ENCODE data around the gene BCL2L14.
A peak's percentile ranks its signal among the peaks of the same experiment; 100 is the strongest.
"Not testable (repeated sequence)": the region's sequence is repeated elsewhere in the genome, so short reads cannot be mapped to it uniquely, and the experiment has no call there.

BCL2L14 gene

DNA sequence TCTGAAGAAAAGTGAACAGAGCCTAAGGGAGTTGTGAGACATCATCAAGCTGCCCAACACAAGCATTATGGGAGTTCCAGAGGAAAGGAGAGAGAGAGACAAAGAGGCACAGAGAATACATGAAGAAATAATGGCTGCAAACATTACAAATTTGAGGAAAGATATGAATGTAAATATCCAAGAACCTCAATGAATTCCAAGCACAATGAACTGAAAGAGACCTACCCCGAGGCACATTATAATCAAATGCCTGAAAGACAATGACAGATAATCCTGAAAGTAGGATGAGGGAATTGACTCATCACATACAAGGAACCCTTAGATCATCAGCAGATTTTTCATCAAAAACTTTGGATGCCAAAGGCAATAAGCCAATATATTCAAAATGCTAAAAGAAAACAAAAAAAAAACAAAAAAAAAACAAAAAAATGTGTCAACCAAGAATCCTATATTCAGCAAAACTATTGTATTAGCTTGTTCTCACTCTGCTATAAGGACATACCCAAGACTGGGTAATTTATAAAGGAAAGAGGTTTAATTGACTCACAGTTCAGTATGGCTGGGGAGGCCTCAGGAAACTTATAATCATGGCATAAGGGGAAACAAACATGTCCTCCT is 37.8 kb downstream of the BCL2L14 start:
- no peak for DNase-seq (ENCODE audit: low read depth in 2 of 2)

DNA sequence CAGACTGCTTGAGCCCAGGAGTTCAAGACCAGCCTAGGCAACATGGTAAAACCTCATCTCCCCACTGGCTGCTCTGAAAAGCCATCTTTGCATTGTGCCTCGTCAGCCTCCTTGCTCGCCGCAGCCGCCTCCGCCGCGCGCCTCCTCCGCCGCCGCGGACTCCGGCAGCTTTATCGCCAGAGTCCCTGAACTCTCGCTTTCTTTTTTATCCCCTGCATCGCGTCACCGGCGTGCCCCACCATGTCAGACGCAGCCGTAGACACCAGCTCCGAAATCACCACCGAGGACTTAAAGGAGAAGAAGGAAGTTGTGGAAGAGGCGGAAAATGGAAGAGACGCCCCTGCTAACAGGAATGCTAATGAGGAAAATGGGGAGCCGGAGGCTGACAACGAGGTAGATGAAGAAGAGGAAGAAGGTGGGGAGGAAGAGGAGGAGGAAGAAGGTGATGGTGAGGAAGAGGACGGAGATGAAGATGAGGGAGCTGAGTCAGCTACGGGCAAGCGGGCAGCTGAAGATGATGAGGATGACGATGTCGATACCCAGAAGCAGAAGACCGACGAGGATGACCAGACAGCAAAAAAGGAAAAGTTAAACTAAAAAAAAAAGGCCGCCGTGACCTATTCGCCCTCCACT is 40.3 kb downstream of the BCL2L14 start:
- DNase-seq (ENCODE audit: low read depth in 2 of 2): peak in 1 of 2 donors; percentile 2

DNA sequence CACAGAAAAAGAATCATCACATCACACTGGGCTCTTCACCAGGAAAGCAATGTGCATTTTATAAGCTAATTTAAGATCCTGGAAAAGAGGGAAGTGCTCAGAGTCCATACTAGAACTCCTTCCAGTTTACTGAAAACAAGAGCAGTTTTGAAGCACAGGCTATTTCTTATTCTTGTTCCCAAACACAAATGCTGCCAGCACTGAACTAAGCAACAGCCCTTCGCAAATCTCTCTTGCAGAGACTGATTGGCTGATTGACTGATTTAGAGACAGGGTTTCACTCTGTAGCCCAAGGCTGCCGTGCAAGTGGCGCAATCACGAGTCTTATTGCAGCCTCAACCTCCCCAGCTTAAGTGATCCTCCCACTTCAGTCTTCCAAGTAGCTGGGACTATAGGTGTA is 44.8 kb downstream of the BCL2L14 start:
- no peak for DNase-seq (ENCODE audit: low read depth in 2 of 2)

DNA sequence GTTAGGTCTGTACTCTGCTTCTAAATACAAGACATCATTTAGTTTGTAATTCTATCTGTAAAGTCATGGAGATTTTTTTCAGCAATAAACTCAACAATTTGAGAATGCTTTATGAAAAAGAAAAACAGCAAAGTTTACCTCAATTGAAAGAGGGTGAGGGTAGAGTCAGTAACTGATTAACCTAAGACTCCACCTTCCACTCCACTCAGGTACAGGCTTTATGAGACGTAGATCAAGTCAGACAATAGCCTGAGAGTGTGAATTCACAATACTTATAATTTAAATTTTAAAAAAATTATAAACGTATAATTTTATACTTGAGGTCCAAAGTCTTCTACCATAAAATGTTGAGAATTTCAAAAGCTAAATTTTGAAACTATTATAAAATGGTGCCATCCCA is 45.9 kb downstream of the BCL2L14 start:
- no peak for DNase-seq (ENCODE audit: low read depth in 2 of 2)

DNA sequence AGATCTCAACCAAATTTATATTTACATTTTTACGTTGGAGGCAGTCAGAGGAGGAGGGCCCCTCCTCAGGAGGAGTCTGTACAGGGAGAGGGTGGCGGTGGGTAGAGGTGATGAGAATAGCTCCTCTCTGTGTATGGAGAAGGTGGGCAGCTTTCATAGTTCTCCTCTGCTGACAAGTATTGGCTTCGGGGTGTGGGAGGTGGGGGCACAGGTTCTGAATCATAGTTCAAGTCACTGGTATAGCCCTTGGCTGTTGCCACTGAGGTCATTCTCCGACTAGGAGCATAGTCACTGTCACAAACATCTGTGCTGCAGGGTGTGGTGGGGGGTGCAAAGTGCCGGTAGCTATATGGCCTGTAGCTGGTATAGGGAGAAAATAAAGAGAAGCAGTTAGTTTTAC is 50.3 kb downstream of the BCL2L14 start:
- DNase-seq (ENCODE audit: low read depth in 2 of 2): no peak

DNA sequence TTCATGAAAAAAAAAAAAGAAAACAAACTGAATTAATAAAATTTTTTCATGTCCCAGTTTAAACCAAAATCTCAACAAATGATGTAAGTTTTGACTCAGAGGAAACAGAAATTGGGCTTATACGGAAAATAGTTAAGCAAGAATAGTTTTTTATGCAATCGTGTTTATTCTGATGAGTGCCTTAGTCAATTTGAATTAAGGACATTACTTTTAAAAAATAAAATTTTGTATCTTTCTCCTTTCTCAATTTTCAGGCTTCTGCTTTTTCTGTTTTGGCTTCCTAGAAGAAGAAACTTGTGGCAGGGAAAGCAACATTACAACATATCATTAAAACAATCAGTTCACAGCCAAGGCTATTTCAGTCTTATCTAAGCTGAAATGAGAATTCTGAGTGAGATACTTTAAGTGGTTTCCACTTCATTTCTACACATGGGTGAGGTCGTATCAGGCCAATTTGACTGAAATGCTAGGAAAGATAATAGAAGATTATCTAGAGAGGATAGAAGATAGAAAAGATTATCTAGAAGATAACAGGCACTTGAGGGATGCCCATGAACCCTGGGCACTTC is 52.4 kb downstream of the BCL2L14 start:
- DNase-seq (ENCODE audit: low read depth in 2 of 2): no peak

DNA sequence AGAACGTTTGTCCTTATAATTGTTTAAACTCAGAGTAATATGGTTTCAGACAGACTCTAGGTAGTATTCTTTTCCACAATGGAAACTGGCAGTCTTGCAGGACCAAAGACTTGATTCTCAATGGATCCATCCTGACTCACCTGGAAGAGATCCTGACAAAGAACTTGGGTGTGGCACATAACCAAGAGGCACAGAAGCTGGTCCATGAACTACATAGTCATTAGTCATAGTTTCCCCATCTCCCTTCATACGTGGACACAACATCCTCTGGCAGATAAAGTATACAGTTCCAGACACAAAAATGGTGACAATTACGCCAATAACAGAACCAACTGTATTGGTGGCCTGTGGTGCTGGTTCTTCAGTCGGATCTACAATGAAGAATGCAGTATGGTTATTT is 55.8 kb downstream of the BCL2L14 start:
- DNase-seq (ENCODE audit: low read depth in 2 of 2): no peak

DNA sequence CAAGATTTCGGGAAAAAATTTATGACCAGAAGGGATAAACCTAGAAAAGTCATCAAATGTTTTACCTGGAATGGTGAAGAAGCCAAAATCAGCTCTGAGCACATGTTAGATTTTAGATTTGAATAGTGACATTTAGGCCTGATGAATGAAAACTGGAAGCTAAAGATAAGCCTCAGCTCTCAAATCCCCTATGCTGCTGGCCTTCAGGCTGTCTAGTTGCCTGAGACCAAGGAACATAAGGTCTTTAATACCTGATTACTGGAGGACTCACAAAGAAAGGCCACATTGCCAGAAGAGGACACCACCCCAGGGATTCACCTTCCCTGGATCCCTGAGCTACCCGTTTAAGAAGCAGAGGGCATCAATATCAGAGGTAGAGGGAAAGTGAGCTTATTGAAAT is 56.6 kb downstream of the BCL2L14 start:
- no peak for DNase-seq (ENCODE audit: low read depth in 2 of 2)

DNA sequence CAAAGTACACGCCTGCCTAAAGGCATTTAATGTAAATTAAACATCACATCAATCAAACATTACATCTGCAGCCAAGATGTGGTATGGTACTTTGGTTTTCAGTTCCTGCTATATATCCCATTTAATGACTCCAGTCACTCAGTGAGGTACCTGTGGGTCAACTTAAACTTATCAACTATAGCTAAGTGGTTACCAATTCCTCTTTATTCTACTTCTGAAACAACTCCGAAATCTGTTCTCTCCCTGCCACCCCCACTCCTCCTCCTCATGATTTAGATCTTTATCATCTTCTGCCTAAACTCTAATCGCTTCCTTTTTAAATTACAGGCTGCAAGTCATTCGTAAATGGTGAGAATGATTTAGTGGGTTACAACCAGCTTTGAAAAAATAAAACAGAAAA is 57.9 kb downstream of the BCL2L14 start:
- no peak for DNase-seq (ENCODE audit: low read depth in 2 of 2)

DNA sequence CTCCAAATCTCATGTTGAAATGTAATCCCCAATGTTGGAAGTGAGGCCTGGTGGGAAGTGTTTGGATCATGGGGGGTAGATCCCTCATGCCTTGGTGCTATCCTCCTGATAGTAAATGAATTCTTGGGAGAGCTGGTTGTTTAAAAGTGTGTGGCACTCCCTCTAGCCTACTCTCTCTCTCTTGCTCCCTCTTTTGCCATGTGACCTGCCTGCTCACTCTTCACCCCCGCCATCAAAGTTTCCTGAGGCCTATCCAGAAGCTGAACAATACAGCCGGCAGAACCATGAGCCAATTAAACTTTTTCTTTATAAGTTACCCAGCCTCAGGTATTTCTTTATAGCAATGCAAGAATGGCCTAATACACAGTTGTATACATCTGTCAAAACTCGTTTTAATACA is 62.5 kb downstream of the BCL2L14 start:
- DNase-seq (ENCODE audit: low read depth in 2 of 2): no peak

DNA sequence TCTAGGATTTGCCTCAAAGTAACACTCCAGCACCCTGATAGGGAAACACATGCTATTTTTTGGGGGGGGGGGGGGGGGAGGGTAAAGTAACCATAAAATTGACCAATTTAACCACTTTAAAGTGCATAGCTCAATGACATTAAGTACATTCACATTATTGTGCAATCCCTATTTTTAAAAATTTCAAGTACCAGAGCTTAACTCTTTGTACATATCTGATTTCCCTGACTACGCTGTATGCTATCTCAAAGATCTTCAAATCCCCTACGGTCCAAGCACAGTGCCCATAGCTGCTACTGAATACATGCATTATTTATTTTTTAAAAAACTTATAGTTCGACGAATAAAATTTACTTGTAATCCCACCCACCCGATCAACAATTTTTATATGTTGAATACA is 63.0 kb downstream of the BCL2L14 start:
- no peak for DNase-seq (ENCODE audit: low read depth in 2 of 2)

DNA sequence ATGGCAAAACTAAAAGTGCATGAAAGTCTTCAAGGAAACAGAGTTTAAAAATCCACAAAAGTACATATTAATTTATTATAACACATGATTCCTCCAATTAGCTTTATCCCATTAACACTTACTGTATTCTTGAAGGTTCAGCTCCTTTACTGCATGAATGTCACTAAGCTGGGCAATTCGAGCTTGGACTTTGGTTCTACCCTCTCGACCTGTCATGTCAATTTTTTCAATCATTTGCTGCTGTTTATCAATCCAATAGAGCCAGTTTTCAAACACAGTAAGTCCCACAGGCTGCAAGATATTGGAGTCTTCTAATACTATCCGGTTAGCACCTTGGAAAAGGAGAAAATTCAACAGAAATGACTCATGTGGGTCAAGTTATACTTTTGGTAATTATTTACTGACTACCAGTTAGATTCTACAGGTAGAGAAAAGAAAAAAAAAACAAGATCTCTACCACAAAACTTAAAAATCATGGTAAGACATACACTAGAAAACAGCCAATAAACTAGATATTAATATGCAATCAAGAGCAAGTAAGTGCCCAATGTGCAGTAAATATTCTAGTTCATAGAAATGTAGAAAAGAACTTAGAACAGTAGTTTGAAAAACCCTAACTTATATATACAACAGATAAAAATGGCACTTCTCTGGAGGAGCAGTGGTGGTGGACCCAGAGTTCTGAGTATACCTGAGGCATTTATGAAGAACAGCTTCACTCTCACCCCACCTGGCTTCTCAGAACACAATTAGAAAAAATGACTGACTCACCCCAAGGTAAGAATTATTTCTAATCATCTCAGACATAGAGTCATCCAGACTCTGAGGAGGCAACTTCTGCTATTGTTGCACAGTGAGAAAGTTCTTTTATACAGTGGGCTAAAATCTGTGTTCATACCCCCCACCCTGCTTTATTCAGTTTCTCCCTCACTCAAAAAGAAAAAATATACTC is 67.7 kb downstream of the BCL2L14 start:
- no peak for DNase-seq (ENCODE audit: low read depth in 2 of 2)

DNA sequence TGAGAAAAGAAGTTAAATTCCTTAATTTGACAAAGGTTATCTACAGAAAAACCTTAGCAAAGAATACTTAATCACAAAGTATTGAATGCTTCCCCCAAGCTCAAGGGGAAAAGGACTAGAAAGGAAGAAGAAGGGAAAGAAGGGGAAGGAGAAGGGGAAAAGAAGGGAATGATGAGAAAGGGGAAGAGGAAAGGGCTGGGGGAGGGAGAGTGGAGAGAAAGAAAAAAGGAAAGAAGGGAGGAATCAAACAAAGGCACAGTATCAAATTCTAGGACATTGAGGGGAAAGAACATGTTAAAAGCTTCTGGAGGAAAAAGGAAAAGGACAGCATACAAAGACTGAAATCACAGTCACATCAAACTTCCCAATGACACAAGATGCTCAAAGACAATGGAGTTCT is 70.3 kb downstream of the BCL2L14 start:
- no peak for DNase-seq (ENCODE audit: low read depth in 2 of 2)

DNA sequence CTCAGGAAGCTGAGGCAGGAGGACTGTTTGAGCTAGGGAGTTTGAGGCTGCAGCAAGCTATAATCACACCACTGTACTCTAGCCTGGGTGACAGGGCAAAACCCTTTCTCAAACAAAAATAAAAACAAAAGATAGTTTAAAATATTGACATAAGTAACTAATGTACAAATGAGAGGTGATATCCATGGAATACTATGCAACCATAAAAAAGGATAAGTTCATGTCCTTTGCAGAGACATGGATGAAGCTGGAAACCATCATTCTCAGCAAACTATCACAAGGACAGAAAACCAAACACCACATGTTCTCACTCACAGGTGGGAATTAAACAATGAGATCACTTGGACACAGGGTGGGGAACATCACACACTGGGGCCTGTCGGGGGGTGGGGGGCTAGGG is 73.8 kb downstream of the BCL2L14 start:
- not testable (repeated sequence) for DNase-seq (ENCODE audit: low read depth in 2 of 2)

DNA sequence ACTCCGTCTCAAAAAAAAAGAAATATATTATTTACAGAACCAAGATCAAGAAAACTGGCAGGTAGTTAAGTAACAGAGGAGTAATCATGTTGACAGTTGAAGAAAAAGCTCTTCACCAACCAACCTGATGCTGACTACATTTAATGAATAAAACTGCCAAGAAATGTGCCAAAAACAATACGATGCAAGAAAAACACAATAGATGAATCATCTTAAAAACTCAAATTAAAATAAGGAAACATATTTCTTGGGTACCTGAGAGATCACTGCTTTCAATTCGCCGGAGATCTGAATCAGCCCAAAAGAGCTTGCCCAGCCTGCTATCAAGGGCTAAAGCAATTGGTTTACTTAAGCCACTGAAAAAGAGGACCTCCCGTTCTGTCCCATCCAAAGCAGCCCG is 76.4 kb downstream of the BCL2L14 start:
- no peak for DNase-seq (ENCODE audit: low read depth in 2 of 2)

Data from stimulated activated CD4-positive, alpha-beta T cell treated with anti-CD3 and anti-CD28 coated beads, Interleukin-4, amount 100 ng/mL, for 48 hours (primary cell).